ENCODE measurements around the gene TNNI2. TPM values are rescaled to one million over a fixed set of nuclear protein-coding genes. Genes with fewer than 3 reads are reported as not detected.

The TNNI2 gene
- total RNA-seq, 1 donor from 2014 or later, result 1.1 TPM

GRCh38 chr11:1852271-1852876 lies 13.6 kb downstream of the TNNI2 start:
- H3K4me1 Mint-ChIP-seq (ENCODE audit: unreplicated experiment), result peaks cover 17% of the 10 kb centered on the region
- TF ChIP-seq CTCF (IDR thresholded peaks at IDR 0.05), result no peak
- H3K27me3 Mint-ChIP-seq (ENCODE audit: unreplicated experiment), result no peaks in the 10 kb centered on the region
- no peaks in the 10 kb centered on the region for H3K9me3 Mint-ChIP-seq (ENCODE audit: unreplicated experiment)
- no peak overlapping the region for H3K27ac Mint-ChIP-seq (ENCODE audit: unreplicated experiment)
- no peak overlapping the region for H3K4me3 Mint-ChIP-seq (ENCODE audit: unreplicated experiment)
- no peaks in the 10 kb centered on the region for H3K36me3 Mint-ChIP-seq (ENCODE audit: unreplicated experiment)
- no peak for DNase-seq (ENCODE audit: extremely low spot score, unreplicated experiment)

GRCh38 chr11:1852877-1853276 lies 14.1 kb downstream of the TNNI2 start, which contains the start of gene LSP1:
Gene LSP1, plus strand, starts transcription at chr11:1853084. Its CDS starts 61 bp downstream, at chr11:1853145.
- H3K27ac Mint-ChIP-seq (ENCODE audit: unreplicated experiment), result no peak within 1 kb of the TSS
- H3K4me3 Mint-ChIP-seq (ENCODE audit: unreplicated experiment), result no peak within 1 kb of the TSS
- no peak for TF ChIP-seq CTCF (IDR thresholded peaks at IDR 0.05)
- no peaks in the 10 kb centered on the region for H3K36me3 Mint-ChIP-seq (ENCODE audit: unreplicated experiment)
- no peak for DNase-seq (ENCODE audit: extremely low spot score, unreplicated experiment)
- H3K9me3 Mint-ChIP-seq (ENCODE audit: unreplicated experiment), result no peaks in the 10 kb centered on the region
- H3K4me1 Mint-ChIP-seq (ENCODE audit: unreplicated experiment), result peaks cover 12% of the 10 kb centered on the region
- no peaks in the 10 kb centered on the region for H3K27me3 Mint-ChIP-seq (ENCODE audit: unreplicated experiment)

- H3K4me3 Mint-ChIP-seq (ENCODE audit: unreplicated experiment), result no peak overlapping the region
- no peaks in the 10 kb centered on the region for H3K9me3 Mint-ChIP-seq (ENCODE audit: unreplicated experiment)
- peaks cover 5% of the 10 kb centered on the region for H3K4me1 Mint-ChIP-seq (ENCODE audit: unreplicated experiment)
- no peaks in the 10 kb centered on the region for H3K27me3 Mint-ChIP-seq (ENCODE audit: unreplicated experiment)
- H3K27ac Mint-ChIP-seq (ENCODE audit: unreplicated experiment), result no peak overlapping the region
- no peak for TF ChIP-seq CTCF (IDR thresholded peaks at IDR 0.05)
- no peak for DNase-seq (ENCODE audit: extremely low spot score, unreplicated experiment)
- H3K36me3 Mint-ChIP-seq (ENCODE audit: unreplicated experiment), result no peaks in the 10 kb centered on the region
Measured at GRCh38 chr11:1853376-1854131, 14.8 kb downstream of the TNNI2 start.

GRCh38 chr11:1854132-1854948 lies 15.6 kb downstream of the TNNI2 start:
- Mint-ChIP-seq H3K36me3 (ENCODE audit: unreplicated experiment) (no peaks in the 10 kb centered on the region), H3K4me1 (ENCODE audit: unreplicated experiment) (no peaks in the 10 kb centered on the region), H3K27ac (ENCODE audit: unreplicated experiment) (no peak overlapping the region), H3K4me3 (ENCODE audit: unreplicated experiment) (no peak overlapping the region), H3K9me3 (ENCODE audit: unreplicated experiment) (no peaks in the 10 kb centered on the region), H3K27me3 (ENCODE audit: unreplicated experiment) (no peaks in the 10 kb centered on the region)
- TF ChIP-seq CTCF (IDR thresholded peaks at IDR 0.05), result no peak
- DNase-seq (ENCODE audit: extremely low spot score, unreplicated experiment), result no peak
